Panc1 (cell line): Measurements from ENCODE around the gene VAC14. TPM values are rescaled to one million over a fixed set of nuclear protein-coding genes. Genes with fewer than 3 reads are reported as not detected.

Experiments used
- ATAC-seq: fragments of 200-7000 bp; cut with Tn5 transposase; 2 replicates; pipeline ENCODE4 v1.9.1; 2020; ENCODE audit warnings: mild to moderate bottlenecking, moderate library complexity
- BruUV-seq: library from RNA; stranded (reverse); fragments of 400-500 nt; replicated peaks from 2 replicates; lab custom pipeline; 2021; lab: Mats Ljungman, UMichigan
- CTCF ChIA-PET: fragments of 300-600 bp; sonication (Branson Sonifier 250); formaldehyde crosslinking; loops from one replicate; lab custom pipeline; 2022; ENCODE audit warnings: antibody characterized with exemption; lab: Charles Lee
- POLR2A ChIA-PET: fragments of 300-600 bp; sonication (Branson Sonifier 250); formaldehyde crosslinking; loops from one replicate; lab custom pipeline; 2022; ENCODE audit warnings: antibody characterized with exemption; lab: Charles Lee
- DNase-seq: peaks from one replicate; pipeline ENCODE4 v3.0.0-alpha.2; 2010; ENCODE audit warnings: low read depth, low spot score
- H3K27ac ChIP-seq: 2 replicates; pipeline ENCODE4 v1.5.1; 2011; ENCODE audit warnings: mild to moderate bottlenecking, low read length, inconsistent platforms
- H3K27me3 ChIP-seq: fragments of 200-500 bp; sonication (Bioruptor generic); 2 replicates; pipeline ENCODE4 v1.6.0; 2014; ENCODE audit warnings: low read length, inconsistent platforms; ENCODE audit not compliant: control insufficient read depth, insufficient read depth
- H3K36me3 ChIP-seq: fragments of 200-500 bp; sonication (Bioruptor generic); 2 replicates; pipeline ENCODE4 v1.5.1; 2014; ENCODE audit warnings: inconsistent platforms, mild to moderate bottlenecking, low read length, moderate library complexity; ENCODE audit not compliant: control insufficient read depth, insufficient read depth
- H3K4me1 ChIP-seq: 2 replicates; pipeline ENCODE4 v1.5.1; 2011; ENCODE audit warnings: inconsistent platforms, mild to moderate bottlenecking, low read length, moderate library complexity; ENCODE audit not compliant: control insufficient read depth, insufficient read depth
- H3K4me3 ChIP-seq, 2 experiments: 2 replicates each; pipeline ENCODE4 v1.5.1; 2011 to 2012; ENCODE audit warnings: low read depth in 2 of 2, low read length in 2 of 2, mild to moderate bottlenecking in 2 of 2, inconsistent platforms in 1 of 2, moderate library complexity in 1 of 2
- H3K9me3 ChIP-seq: fragments of 200-500 bp; sonication (Bioruptor generic); 2 replicates; pipeline ENCODE4 v1.5.1; 2014; ENCODE audit warnings: low read depth, mild to moderate bottlenecking, inconsistent platforms, low read length, moderate library complexity; ENCODE audit not compliant: control insufficient read depth, insufficient read depth
- POLR2AphosphoS5 ChIP-seq: IDR thresholded peaks from 2 replicates; pipeline ENCODE4 v1.6.1; 2012; ENCODE audit warnings: mild to moderate bottlenecking, low read depth, low read length, moderate library complexity
- SIN3A ChIP-seq: IDR thresholded peaks from 2 replicates; pipeline ENCODE4 v1.6.1; 2012; ENCODE audit warnings: low read depth, mild to moderate bottlenecking, low read length, moderate library complexity, borderline replicate concordance; ENCODE audit not compliant: insufficient read depth
- TCF7L2 ChIP-seq: IDR thresholded peaks from 2 replicates; pipeline ENCODE4 v1.6.1; 2011; ENCODE audit warnings: mild to moderate bottlenecking, low read depth, low read length, inconsistent platforms
- in situ Hi-C: cut with HindIII; loops from 2 replicates; pipeline ENCODE4 v1.10.0; 2016; ENCODE audit warnings: low sequenced_read_pairs, low pct_unique_long_range_greater_than_20kb
- intact Hi-C: fragments of 100-400 bp; cut with micrococcal nuclease; formaldehyde crosslinking; loops from one replicate; pipeline ENCODE4 v1.10.0; 2022; ENCODE audit not compliant: unreplicated experiment
- total RNA-seq: library from RNA; stranded (reverse); gene quantifications from one replicate; pipeline ENCODE4 v1.2.1, GENCODE V29; 2021; ENCODE audit not compliant: unreplicated experiment
- TF ChIP-seq, protein P1 (sequence below), 2 experiments: IDR thresholded peaks; 2 replicates each; pipeline ENCODE4 v1.6.1; 2011 to 2012; ENCODE audit warnings: low read depth in 2 of 2, control low read depth in 1 of 2, low read length in 1 of 2, mild to moderate bottlenecking in 1 of 2, moderate library complexity in 1 of 2; ENCODE audit not compliant: insufficient read depth in 1 of 2
- TF ChIP-seq, protein P2 (sequence below): fragments of 450-650 bp; IDR thresholded peaks from 2 replicates; pipeline ENCODE4 v1.5.1; 2017; ENCODE audit warnings: mild to moderate bottlenecking

Gene VAC14
- total RNA-seq, 1 experiment from 2014 or later, result 37.9 TPM

DNA sequence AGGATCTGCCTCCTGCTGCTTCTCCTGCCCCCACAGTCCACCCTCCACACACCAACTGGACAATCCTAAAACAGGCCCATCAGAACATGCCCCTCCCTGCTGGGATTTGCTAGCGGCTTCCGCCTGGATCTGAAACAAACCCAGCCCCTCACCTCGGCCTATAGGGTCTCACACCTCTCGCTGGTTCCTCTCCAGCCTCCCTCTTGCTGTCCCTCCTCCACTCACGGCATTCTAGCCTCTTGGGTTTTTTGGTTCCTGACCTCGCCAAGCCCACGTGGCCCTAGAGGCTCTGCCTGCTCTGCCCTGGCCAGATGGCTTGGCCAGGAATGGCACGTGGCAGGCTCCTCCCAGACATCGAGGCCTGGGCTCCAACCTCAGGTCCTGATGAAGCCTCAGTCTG lies 99.4 kb downstream of the VAC14 start:
- H3K4me1 ChIP-seq, result peaks cover 5% of the 10 kb centered on the region; the same call in 1 of the 2 replicates
- TF ChIP-seq, protein P1, sequence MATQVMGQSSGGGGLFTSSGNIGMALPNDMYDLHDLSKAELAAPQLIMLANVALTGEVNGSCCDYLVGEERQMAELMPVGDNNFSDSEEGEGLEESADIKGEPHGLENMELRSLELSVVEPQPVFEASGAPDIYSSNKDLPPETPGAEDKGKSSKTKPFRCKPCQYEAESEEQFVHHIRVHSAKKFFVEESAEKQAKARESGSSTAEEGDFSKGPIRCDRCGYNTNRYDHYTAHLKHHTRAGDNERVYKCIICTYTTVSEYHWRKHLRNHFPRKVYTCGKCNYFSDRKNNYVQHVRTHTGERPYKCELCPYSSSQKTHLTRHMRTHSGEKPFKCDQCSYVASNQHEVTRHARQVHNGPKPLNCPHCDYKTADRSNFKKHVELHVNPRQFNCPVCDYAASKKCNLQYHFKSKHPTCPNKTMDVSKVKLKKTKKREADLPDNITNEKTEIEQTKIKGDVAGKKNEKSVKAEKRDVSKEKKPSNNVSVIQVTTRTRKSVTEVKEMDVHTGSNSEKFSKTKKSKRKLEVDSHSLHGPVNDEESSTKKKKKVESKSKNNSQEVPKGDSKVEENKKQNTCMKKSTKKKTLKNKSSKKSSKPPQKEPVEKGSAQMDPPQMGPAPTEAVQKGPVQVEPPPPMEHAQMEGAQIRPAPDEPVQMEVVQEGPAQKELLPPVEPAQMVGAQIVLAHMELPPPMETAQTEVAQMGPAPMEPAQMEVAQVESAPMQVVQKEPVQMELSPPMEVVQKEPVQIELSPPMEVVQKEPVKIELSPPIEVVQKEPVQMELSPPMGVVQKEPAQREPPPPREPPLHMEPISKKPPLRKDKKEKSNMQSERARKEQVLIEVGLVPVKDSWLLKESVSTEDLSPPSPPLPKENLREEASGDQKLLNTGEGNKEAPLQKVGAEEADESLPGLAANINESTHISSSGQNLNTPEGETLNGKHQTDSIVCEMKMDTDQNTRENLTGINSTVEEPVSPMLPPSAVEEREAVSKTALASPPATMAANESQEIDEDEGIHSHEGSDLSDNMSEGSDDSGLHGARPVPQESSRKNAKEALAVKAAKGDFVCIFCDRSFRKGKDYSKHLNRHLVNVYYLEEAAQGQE (IDR thresholded peaks at IDR 0.05; ENCODE audit: insufficient read depth in 1 of 2, low read depth in 2 of 2, low read length in 1 of 2), result no peak
- TF ChIP-seq, protein P2, sequence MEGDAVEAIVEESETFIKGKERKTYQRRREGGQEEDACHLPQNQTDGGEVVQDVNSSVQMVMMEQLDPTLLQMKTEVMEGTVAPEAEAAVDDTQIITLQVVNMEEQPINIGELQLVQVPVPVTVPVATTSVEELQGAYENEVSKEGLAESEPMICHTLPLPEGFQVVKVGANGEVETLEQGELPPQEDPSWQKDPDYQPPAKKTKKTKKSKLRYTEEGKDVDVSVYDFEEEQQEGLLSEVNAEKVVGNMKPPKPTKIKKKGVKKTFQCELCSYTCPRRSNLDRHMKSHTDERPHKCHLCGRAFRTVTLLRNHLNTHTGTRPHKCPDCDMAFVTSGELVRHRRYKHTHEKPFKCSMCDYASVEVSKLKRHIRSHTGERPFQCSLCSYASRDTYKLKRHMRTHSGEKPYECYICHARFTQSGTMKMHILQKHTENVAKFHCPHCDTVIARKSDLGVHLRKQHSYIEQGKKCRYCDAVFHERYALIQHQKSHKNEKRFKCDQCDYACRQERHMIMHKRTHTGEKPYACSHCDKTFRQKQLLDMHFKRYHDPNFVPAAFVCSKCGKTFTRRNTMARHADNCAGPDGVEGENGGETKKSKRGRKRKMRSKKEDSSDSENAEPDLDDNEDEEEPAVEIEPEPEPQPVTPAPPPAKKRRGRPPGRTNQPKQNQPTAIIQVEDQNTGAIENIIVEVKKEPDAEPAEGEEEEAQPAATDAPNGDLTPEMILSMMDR, result no peak
- TF ChIP-seq SIN3A (no peak), POLR2AphosphoS5 (no peak), TCF7L2 (no peak)
- no peaks in the 10 kb centered on the region for H3K36me3 ChIP-seq
- ATAC-seq (no peak), DNase-seq (no peak)
- POLR2A ChIA-PET, result no interaction called here
- no peak overlapping the region for H3K4me3 ChIP-seq
- in situ Hi-C loops (no loop called here), intact Hi-C loops (no loop called here)
- no peaks in the 10 kb centered on the region for H3K9me3 ChIP-seq
- CTCF ChIA-PET, result no interaction called here
- BruUV-seq, result no TSS peak
- H3K27me3 ChIP-seq, result no peaks in the 10 kb centered on the region
- no peak overlapping the region for H3K27ac ChIP-seq

DNA sequence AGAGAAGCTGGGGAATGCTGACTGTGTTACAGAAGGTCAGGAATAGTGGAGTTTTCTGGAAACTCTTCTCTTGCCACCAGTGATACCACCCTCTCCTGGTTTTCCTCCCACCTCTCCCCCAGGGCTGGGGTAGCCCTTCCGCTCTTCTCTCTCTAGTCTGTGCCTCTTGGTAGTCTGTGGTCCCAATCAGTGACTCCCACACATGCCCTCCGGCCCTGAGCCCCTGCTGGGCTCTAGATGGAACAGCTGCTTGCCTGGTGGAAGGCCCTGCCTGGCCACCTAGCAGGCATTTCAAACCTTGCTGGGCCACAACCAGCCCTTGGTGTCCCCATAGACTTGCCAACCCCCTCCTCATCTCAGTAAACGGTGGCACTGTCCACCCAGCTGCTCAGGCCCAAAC lies 99.9 kb downstream of the VAC14 start:
- no TSS peak for BruUV-seq
- ATAC-seq, result no peak
- intact Hi-C loops, result no loop called here
- Histone ChIP-seq H3K27me3 (no peaks in the 10 kb centered on the region), H3K36me3 (no peaks in the 10 kb centered on the region), H3K4me1 (peaks cover 10% of the 10 kb centered on the region; the same call in 1 of the 2 replicates), H3K9me3 (no peaks in the 10 kb centered on the region), H3K4me3 (no peak overlapping the region), H3K27ac (no peak overlapping the region)
- DNase-seq, result no peak
- in situ Hi-C loops, result no loop called here
- TF ChIP-seq, protein P1 (IDR thresholded peaks at IDR 0.05; ENCODE audit: insufficient read depth in 1 of 2, low read depth in 2 of 2, low read length in 1 of 2), result no peak
- TF ChIP-seq, protein P2, result no peak
- TF ChIP-seq SIN3A, result no peak
- no peak for TF ChIP-seq POLR2AphosphoS5
- no peak for TF ChIP-seq TCF7L2
- POLR2A ChIA-PET, result no interaction called here
- CTCF ChIA-PET, result no interaction called here
